Activated gamma-delta T cell (primary cell): ENCODE results near the gene NKX6-2.
"Not testable (repeated sequence)": the region's sequence is repeated elsewhere in the genome, so short reads cannot be mapped to it uniquely, and the experiment has no call there.

Source experiments
- DNase-seq: peaks from one replicate; lab custom pipeline; 2025; lab: John Stamatoyannopoulos, UW

Gene NKX6-2

GRCh38 chr10:132755166-132755711 lies 30.7 kb downstream of the NKX6-2 start:
- DNase-seq, result no peak

GRCh38 chr10:132754071-132754470 lies 31.9 kb downstream of the NKX6-2 start:
- DNase-seq, result no peak

GRCh38 chr10:132753596-132753995 lies 32.4 kb downstream of the NKX6-2 start:
- no peak for DNase-seq

GRCh38 chr10:132752961-132753360 lies 33.0 kb downstream of the NKX6-2 start:
- no peak for DNase-seq

- DNase-seq, result no peak
These were observed 33.6 kb downstream of the NKX6-2 start for GRCh38 chr10:132752378-132752777.

- DNase-seq, result no peak
These were observed 35.0 kb downstream of the NKX6-2 start for GRCh38 chr10:132750936-132751335.

- no peak for DNase-seq
These were observed 36.6 kb downstream of the NKX6-2 start for GRCh38 chr10:132749371-132749795.

GRCh38 chr10:132748545-132749370 lies 37.2 kb downstream of the NKX6-2 start:
- no peak for DNase-seq

- no peak for DNase-seq
These were observed 37.8 kb downstream of the NKX6-2 start for GRCh38 chr10:132748135-132748534.

GRCh38 chr10:132746801-132747625 lies 38.9 kb downstream of the NKX6-2 start:
- no peak for DNase-seq

GRCh38 chr10:132746386-132746785 lies 39.6 kb downstream of the NKX6-2 start:
- no peak for DNase-seq

GRCh38 chr10:132745971-132746370 lies 40.0 kb downstream of the NKX6-2 start:
- no peak for DNase-seq

- no peak for DNase-seq
These were observed 40.4 kb downstream of the NKX6-2 start for GRCh38 chr10:132745511-132745910.

GRCh38 chr10:132744839-132745238 lies 41.1 kb downstream of the NKX6-2 start:
- DNase-seq, result no peak

- no peak for DNase-seq
These were observed 41.9 kb downstream of the NKX6-2 start for GRCh38 chr10:132743925-132744490.

GRCh38 chr10:132743196-132743924 lies 42.6 kb downstream of the NKX6-2 start:
- not testable (repeated sequence) for DNase-seq

GRCh38 chr10:132742837-132743194 lies 43.1 kb downstream of the NKX6-2 start:
- no peak for DNase-seq

GRCh38 chr10:132742167-132742836 lies 43.6 kb downstream of the NKX6-2 start:
- no peak for DNase-seq

GRCh38 chr10:132740588-132740987 lies 45.4 kb downstream of the NKX6-2 start:
- DNase-seq, result no peak

GRCh38 chr10:132739225-132739613 lies 46.7 kb downstream of the NKX6-2 start:
- DNase-seq, result no peak
